ENCODE measurements around the gene CAPN12.

The CAPN12 gene

DNA sequence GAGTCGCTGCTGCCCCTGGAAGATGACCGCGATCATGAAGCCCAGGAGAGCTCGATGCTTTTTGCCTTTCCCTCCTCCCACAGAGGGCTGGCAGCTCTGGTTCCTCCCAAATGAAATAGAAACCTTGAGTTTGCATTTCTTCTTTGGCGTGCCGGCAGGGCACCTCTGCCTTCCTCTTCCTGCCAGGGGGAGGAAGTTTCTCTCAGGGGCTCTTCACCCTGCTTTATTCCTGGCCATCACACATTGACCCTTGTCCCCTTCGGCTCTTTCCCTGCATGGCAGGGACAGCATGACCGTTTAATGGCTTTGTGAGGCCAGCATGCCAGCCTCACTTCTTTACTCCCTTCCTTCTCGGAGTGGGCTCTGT, 49.0 kb downstream of the CAPN12 start:
- no peak overlapping the region for H3K4me3 ChIP-seq (ENCODE audit: low read length)
- no peak overlapping the region for H2AFZ ChIP-seq (ENCODE audit: low read depth, low read length)
- H3K36me3 ChIP-seq (ENCODE audit: insufficient read depth, low read length): peaks cover 6% of the 10 kb centered on the region
- H3K4me1 ChIP-seq (ENCODE audit: insufficient read depth, low read length): peaks cover 44% of the 10 kb centered on the region
- no peaks in the 10 kb centered on the region for H3K9me3 ChIP-seq (ENCODE audit: low read length)
- H3K27me3 ChIP-seq (ENCODE audit: insufficient read depth, low read length): no peaks in the 10 kb centered on the region

DNA sequence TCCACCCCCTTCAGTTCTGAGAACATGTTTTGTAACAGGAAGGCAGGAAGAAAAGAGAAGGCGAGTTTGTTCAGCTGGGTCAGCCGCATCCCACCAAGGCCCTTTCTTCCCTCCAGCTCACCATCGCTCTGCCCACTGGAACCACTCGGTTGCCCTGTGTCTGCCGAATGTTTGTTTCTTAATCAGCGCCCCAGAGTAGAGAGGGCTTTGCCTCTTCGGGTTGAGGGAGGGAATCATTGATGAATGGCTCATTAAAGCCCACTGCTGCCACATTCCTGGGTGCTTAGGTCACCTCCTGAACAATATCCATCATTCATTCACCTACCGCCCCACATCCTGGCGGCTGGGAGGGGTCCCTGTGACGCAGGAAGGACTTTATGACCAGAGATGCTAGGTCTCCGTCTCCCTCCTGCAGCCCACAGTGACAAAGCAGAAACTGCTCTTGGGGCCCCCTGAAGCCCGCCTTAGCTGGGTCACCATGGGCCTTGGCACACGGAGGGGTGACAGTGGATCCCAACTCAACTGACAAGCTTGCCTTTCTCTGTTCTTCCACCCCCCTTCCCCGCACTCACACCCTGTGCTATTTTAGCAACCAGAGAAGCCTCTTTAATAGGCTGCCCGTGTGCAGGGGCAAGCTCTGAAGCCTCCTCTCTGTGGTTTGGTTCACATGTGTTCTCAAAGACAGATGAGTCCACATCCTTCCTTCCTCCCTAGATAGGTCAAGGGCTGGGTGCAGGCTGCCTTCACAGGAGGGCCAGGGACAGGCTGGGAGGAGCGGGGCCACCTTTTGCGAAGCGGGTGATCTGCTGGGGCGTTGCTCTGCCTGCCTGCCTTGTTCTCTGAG, 50.7 kb downstream of the CAPN12 start:
- H3K4me3 ChIP-seq (ENCODE audit: low read length): no peak overlapping the region
- H3K9me3 ChIP-seq (ENCODE audit: low read length): no peaks in the 10 kb centered on the region
- peaks cover 37% of the 10 kb centered on the region for H3K4me1 ChIP-seq (ENCODE audit: insufficient read depth, low read length)
- peaks cover 3% of the 10 kb centered on the region for H3K36me3 ChIP-seq (ENCODE audit: insufficient read depth, low read length)
- H3K27me3 ChIP-seq (ENCODE audit: insufficient read depth, low read length): no peaks in the 10 kb centered on the region
- H2AFZ ChIP-seq (ENCODE audit: low read depth, low read length): no peak overlapping the region

- H3K4me3 ChIP-seq (ENCODE audit: low read length): no peak overlapping the region
- H3K36me3 ChIP-seq (ENCODE audit: insufficient read depth, low read length): peaks cover 3% of the 10 kb centered on the region
- no peaks in the 10 kb centered on the region for H3K27me3 ChIP-seq (ENCODE audit: insufficient read depth, low read length)
- H3K9me3 ChIP-seq (ENCODE audit: low read length): no peaks in the 10 kb centered on the region
- H3K4me1 ChIP-seq (ENCODE audit: insufficient read depth, low read length): peaks cover 28% of the 10 kb centered on the region
- no peak overlapping the region for H2AFZ ChIP-seq (ENCODE audit: low read depth, low read length)
Measured at GRCh38 chr19:38692458-38693379, 51.6 kb downstream of the CAPN12 start.

DNA sequence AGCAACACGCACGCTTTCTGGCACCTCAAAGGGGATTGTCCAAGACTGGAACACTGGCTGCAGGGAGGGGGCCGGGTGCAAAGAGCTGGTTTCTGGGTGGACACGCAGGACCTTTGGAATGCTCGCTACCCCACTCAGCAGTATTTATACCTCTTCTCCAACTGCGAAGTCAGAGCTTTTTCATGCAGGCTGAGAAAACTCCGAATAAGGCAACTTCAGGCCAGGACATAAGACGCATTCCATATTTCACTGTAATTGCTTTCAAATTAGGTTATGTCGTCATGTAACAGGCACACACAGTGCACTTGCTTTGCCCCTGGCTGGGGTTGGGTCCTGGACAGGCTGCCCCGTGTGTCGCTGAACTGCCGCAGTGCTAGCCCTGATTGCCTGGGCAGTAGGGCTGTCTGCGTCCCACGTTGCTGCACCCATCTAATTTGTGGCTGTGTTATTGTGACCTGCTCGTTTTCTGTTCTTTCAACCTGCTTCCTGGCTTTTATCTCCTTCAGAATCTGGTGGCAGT, 52.3 kb downstream of the CAPN12 start:
- Histone ChIP-seq H3K36me3 (ENCODE audit: insufficient read depth, low read length) (peaks cover 3% of the 10 kb centered on the region), H3K4me3 (ENCODE audit: low read length) (no peak overlapping the region), H3K27me3 (ENCODE audit: insufficient read depth, low read length) (no peaks in the 10 kb centered on the region), H2AFZ (ENCODE audit: low read depth, low read length) (no peak overlapping the region), H3K9me3 (ENCODE audit: low read length) (no peaks in the 10 kb centered on the region), H3K4me1 (ENCODE audit: insufficient read depth, low read length) (peaks cover 24% of the 10 kb centered on the region)

GRCh38 chr19:38690832-38691231, 53.4 kb downstream of the CAPN12 start:
- Histone ChIP-seq H3K36me3 (ENCODE audit: insufficient read depth, low read length) (peaks cover 3% of the 10 kb centered on the region), H3K4me3 (ENCODE audit: low read length) (no peak overlapping the region), H3K27me3 (ENCODE audit: insufficient read depth, low read length) (no peaks in the 10 kb centered on the region), H3K4me1 (ENCODE audit: insufficient read depth, low read length) (peaks cover 29% of the 10 kb centered on the region), H2AFZ (ENCODE audit: low read depth, low read length) (no peak overlapping the region), H3K9me3 (ENCODE audit: low read length) (no peaks in the 10 kb centered on the region)

GRCh38 chr19:38690146-38690545, 54.1 kb downstream of the CAPN12 start:
- Histone ChIP-seq H3K4me1 (ENCODE audit: insufficient read depth, low read length) (peaks cover 33% of the 10 kb centered on the region), H3K4me3 (ENCODE audit: low read length) (no peak overlapping the region), H3K9me3 (ENCODE audit: low read length) (no peaks in the 10 kb centered on the region), H2AFZ (ENCODE audit: low read depth, low read length) (no peak overlapping the region), H3K36me3 (ENCODE audit: insufficient read depth, low read length) (peaks cover 1% of the 10 kb centered on the region), H3K27me3 (ENCODE audit: insufficient read depth, low read length) (no peaks in the 10 kb centered on the region)

DNA sequence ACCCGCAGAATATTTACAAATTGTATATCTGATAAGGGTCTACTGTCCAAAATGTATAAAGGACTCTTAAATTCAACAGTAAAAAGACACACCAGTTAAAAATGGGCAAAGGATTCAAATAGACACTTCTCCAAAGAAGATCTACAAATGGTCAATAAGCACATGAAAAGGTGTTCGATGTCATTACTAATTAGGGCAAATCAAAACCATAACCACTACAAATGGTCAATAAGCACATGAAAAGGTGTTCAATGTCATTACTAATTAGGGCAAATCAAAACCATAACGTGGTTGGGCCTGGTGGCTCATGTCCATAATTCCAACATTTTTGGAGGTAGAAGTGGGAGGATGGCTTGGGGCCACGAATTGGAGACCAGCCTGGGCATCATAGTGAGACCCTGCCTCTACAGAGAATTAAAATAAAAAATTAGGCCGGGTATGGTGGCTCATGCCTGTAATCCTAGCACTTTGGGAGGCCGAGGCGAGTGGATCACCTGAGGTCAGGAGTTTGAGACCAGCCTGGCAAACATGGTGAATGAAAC, 56.4 kb downstream of the CAPN12 start:
- H3K4me1 ChIP-seq (ENCODE audit: insufficient read depth, low read length): peaks cover 22% of the 10 kb centered on the region
- no peaks in the 10 kb centered on the region for H3K27me3 ChIP-seq (ENCODE audit: insufficient read depth, low read length)
- no peaks in the 10 kb centered on the region for H3K36me3 ChIP-seq (ENCODE audit: insufficient read depth, low read length)
- no peaks in the 10 kb centered on the region for H3K9me3 ChIP-seq (ENCODE audit: low read length)
- H2AFZ ChIP-seq (ENCODE audit: low read depth, low read length): no peak overlapping the region
- H3K4me3 ChIP-seq (ENCODE audit: low read length): no peak overlapping the region

- peaks cover 12% of the 10 kb centered on the region for H3K4me1 ChIP-seq (ENCODE audit: insufficient read depth, low read length)
- H3K4me3 ChIP-seq (ENCODE audit: low read length): no peak overlapping the region
- H3K36me3 ChIP-seq (ENCODE audit: insufficient read depth, low read length): no peaks in the 10 kb centered on the region
- no peaks in the 10 kb centered on the region for H3K27me3 ChIP-seq (ENCODE audit: insufficient read depth, low read length)
- no peak overlapping the region for H2AFZ ChIP-seq (ENCODE audit: low read depth, low read length)
- peaks cover under 1% of the 10 kb centered on the region for H3K9me3 ChIP-seq (ENCODE audit: low read length)
Measured at GRCh38 chr19:38686530-38686888, 57.8 kb downstream of the CAPN12 start.

- H2AFZ ChIP-seq (ENCODE audit: low read depth, low read length): no peak overlapping the region
- H3K4me1 ChIP-seq (ENCODE audit: insufficient read depth, low read length): peaks cover 12% of the 10 kb centered on the region
- H3K27me3 ChIP-seq (ENCODE audit: insufficient read depth, low read length): no peaks in the 10 kb centered on the region
- H3K4me3 ChIP-seq (ENCODE audit: low read length): no peak overlapping the region
- no peaks in the 10 kb centered on the region for H3K36me3 ChIP-seq (ENCODE audit: insufficient read depth, low read length)
- H3K9me3 ChIP-seq (ENCODE audit: low read length): peaks cover 3% of the 10 kb centered on the region
Measured at GRCh38 chr19:38685666-38686529, 58.4 kb downstream of the CAPN12 start.

DNA sequence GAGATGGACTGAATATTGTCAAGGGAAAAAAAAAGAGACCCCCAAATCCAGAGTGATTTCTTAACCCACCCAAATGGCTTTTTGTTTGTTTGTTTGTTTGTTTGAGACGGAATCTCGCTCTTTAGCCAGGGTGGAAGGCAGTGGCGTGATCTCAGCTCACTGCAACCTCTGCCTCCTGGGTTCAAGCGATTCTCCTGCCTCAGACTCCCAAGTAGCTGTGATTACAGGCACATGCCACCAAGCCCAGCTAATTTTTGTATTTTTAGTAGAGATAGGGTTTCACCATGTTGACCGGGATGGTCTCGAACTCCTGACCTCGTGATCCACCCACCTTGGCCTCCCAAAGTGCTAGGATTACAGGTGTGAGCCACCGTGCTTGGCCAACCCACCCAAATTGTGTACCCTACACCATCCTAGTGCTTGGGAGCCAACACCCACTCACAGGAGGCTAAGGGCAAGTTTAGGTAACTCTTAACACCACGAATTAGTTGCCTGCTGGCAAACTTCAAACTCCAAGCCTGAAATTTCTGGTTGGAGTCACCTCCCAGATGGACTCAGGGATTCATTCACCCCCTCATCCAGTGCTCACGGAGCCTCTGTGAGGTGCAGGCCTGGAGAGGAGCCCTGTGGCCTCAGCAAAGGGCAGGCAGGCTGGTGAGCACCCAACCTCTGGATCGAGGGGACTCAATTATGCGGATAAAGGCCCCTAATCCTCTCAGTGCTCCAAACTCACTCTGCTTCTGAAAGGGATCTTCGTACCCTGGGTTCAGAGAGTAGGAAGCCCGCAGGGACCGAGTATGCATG, 59.2 kb downstream of the CAPN12 start:
- H3K4me3 ChIP-seq (ENCODE audit: low read length): no peak overlapping the region
- H3K36me3 ChIP-seq (ENCODE audit: insufficient read depth, low read length): no peaks in the 10 kb centered on the region
- peaks cover 12% of the 10 kb centered on the region for H3K4me1 ChIP-seq (ENCODE audit: insufficient read depth, low read length)
- no peaks in the 10 kb centered on the region for H3K27me3 ChIP-seq (ENCODE audit: insufficient read depth, low read length)
- H2AFZ ChIP-seq (ENCODE audit: low read depth, low read length): no peak overlapping the region
- peaks cover 3% of the 10 kb centered on the region for H3K9me3 ChIP-seq (ENCODE audit: low read length)

DNA sequence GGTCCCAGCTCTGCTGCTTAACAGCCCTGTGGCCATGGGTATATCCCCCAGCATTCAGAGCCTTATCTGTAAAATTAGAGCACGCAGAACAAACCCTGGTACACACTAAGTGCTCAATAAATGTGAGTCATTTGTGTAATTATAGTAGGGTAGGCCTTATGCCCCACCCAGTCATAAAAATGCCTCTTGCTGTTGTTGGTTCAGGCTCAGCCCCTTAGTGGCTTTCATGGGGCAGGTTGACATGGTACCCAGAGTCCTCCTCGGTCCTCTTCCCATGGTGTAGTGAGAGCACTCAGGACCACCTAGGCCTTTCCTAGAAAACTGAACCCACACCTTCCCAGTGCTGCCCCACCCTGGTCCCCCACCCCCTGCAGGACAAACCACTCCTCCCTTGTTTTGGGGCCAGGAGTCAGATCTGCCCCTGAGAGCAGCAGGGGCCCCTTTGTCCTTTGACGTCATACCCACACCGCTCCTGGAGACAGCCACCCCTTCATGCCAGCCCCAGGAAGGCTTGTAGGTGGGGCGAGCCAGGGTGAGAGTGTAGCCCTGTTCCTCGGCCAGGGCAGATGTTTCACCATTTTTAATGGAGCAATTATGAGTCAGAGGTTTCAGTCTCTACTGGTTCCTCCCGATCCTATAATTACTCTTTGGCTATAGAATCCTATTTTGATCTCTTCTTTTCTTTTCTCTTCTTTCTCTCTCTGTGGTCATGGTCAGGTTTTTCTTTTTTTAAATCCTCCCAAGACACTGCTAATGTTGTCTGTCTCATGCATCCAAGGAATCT, 60.0 kb downstream of the CAPN12 start:
- Histone ChIP-seq H3K4me3 (ENCODE audit: low read length) (no peak overlapping the region), H3K4me1 (ENCODE audit: insufficient read depth, low read length) (peaks cover 12% of the 10 kb centered on the region), H3K9me3 (ENCODE audit: low read length) (peaks cover 3% of the 10 kb centered on the region), H2AFZ (ENCODE audit: low read depth, low read length) (no peak overlapping the region), H3K27me3 (ENCODE audit: insufficient read depth, low read length) (no peaks in the 10 kb centered on the region), H3K36me3 (ENCODE audit: insufficient read depth, low read length) (peaks cover 2% of the 10 kb centered on the region)

All from neuron (in vitro differentiated cells).